GM18867 (cell line): ENCODE measurements around the gene ESRRA.

ENCODE experiments used
- ATAC-seq: cut with Tn5 transposase; IDR thresholded peaks from one replicate; pipeline ENCODE4 v1.9.1; 2021; ENCODE audit warnings: mild to moderate bottlenecking, moderate library complexity; ENCODE audit not compliant: unreplicated experiment

ESRRA gene

GRCh38 chr11:64269540-64270220, 35.6 kb upstream of the ESRRA start:
- peak; percentile 69 for ATAC-seq

DNA sequence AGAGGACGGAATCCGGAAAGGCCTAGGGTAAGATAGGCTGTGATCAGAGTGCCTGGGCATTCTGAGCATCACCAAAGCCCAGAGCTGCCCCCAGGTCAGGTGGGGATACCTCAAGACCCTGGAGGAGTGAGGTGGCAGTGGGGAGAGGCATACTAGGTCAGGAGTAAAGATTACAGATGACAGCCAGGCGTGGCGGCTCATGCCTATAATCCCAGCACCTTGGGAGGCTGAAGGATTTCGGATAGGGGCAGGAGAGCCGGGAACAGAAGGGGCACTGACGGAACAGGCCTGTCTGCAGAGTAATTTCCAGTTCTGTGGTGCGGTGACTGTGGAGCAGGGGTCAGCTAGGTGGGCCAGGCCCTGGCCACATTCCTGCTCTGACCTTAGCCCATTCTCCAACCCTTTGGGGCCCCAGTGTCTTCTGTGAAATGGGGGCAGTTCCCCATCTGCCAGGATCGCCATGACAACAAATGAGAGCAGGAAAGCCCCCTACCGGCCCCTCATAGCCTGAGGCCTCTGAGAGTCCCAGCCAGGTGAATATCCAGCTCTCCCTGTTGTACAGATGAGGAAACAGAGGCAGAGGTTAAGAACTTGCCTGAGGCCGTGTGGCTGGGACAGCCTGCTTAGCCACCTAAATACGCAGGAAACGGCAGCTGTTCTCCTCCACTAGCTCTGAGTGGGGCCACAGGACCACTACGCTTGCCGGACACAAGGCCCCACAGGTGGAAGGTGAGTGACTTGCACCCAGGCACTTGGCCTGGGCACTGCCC, 30.1 kb upstream of the ESRRA start:
- no peak for ATAC-seq

- no peak for ATAC-seq
Observed at GRCh38 chr11:64275841-64276240, 29.5 kb upstream of the ESRRA start.

GRCh38 chr11:64276653-64277431, 28.5 kb upstream of the ESRRA start:
- no peak for ATAC-seq

DNA sequence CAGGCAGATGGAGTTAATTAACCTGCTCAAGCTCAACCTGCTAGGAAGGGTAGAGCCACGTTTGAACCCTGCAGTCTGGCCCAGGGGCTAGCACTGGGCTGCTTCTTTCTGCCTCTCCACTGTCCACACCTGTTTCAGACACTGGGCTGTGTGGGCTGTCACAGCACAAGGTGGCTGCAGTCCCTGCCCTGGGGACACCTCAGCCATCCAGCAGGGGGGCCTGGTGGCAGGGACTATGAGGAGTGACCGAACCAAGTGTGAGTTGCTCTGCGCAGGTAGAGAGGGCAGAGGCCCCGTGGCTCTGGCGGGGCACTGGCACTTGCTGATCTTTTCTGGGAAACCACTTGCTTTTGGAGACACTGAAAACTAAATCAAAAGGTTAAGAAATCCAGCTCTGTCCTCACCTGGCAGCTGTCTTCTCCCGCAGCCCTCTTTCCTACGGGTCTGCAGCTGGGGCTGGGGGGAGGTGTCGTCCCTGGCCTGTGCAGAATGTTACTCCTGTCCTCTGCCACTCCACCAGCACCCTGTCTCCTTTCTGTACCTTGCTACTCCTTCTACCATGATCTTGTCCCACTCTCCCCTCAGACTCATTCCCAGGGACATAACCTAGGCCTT, 26.6 kb upstream of the ESRRA start:
- no peak for ATAC-seq

DNA sequence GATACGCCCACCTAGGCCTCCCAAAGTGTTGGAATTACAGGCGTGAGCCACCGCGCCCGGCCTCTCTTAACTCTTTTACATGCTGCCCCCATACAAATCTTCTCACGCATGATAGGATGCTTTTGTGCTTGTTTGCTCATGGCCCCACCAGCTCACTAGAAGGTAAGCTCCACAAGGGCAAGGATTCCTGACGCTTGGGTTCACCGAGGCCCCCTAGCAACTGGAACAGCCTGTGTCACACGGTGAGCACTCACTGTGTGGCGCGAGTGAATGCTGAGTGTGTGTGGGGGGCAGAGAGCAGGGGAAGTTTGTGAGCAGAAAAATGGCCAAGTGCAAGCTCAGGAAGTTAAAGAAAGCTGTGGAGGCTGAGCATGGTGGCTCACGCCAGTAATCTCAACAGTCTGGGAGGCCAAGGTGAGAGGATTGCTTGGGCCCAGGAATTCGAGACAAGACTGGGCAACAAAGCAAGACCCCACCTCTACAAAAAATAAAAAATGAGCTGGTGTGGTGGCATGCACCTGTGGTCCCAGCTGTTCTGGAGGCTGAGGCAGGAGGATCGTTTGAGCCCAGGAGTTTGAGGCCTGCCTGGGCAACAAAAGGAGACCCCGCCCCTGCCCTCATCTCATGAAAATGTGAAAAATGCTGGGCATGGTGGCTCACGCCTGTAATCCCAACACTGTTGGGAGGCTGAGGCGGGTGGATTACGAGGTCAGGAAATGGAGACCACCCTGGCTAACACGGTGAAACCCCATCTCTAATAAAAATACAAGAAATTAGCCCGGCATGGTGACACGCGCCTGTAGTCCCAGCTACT, 23.2 kb upstream of the ESRRA start:
- no peak for ATAC-seq

DNA sequence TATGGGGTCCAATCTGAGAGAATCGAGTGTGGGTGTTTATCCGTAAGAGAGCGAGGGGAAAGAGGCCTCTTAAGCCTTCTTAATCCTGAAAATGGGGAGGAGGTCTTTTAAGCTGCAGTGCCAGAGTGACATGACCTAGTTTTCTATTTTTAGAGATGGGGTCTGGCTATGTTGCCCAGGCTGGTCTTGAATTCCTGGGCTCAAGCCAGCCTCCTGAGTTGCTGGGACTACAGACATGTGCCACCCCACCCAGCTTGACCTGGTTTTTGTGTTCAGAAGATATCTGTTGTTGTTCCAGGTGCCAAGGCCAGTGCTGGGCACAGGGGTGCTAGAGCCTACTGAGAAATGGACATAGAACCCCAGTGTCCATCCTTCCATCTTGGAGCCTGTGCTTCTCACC, 22.2 kb upstream of the ESRRA start:
- no peak for ATAC-seq

- ATAC-seq, result peak; percentile 71
Observed at GRCh38 chr11:64284048-64284961, 21.0 kb upstream of the ESRRA start, which contains the start of gene BAD. BAD (minus strand) TSS chr11:64284665; CDS start chr11:64284368, 297 bp downstream.

DNA sequence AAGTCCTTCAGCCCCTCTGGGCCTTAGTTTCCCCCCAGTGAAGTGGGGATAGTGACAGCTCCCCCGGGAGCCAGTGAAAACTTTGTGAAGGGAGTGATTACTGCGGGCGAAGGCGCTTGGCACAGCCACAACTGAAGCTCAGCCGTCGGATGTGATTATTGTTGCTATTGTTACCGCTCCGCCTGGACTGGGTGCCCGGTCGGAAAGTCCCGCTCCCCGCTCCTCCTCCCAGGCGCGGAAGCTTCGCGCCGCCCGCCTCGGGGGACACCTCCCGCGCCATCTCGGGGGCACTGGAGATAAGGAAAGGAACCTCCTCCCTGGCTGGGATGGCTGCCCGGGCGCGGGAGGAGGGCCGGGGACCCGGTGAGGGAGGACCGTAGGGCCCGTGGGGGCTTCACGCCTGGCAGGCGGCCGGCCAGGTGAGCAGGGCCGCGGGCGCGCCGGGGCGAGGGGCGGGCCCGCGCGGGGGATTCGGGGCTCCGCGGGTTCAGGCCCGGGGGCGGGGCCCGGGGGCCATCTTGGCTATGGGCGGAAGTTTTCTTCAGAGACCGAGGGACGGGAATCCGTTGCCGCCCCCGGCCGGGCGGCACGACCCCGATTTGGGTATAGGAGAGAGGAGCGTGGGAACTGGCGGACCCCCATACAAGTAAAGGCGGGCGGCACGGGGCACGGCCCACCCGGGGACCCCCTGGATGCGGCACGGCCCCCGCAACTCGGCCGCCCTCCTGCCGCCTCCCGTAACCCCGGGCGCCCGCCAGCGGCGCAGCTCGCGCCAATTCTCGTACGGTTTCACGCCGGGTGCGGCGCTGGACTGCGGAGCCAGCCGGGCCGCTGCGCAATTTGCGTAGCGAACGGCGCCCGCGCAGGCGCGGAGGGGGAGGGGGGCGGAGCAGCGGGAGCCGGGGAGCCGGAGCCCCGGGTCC, 20.1 kb upstream of the ESRRA start, which contains the start of gene GPR137:
GPR137 (plus strand) TSS at position 887 of the 923 bp plus-strand sequence. CDS start 677 bp downstream, outside the sequence.
- ATAC-seq, result peak; percentile 61

GRCh38 chr11:64285885-64286800, 19.2 kb upstream of the ESRRA start:
- ATAC-seq, result peak; percentile 0

- no peak for ATAC-seq
Observed at GRCh38 chr11:64286801-64287159, 18.5 kb upstream of the ESRRA start.

- no peak for ATAC-seq
Observed at GRCh38 chr11:64287676-64288352, 17.5 kb upstream of the ESRRA start.

DNA sequence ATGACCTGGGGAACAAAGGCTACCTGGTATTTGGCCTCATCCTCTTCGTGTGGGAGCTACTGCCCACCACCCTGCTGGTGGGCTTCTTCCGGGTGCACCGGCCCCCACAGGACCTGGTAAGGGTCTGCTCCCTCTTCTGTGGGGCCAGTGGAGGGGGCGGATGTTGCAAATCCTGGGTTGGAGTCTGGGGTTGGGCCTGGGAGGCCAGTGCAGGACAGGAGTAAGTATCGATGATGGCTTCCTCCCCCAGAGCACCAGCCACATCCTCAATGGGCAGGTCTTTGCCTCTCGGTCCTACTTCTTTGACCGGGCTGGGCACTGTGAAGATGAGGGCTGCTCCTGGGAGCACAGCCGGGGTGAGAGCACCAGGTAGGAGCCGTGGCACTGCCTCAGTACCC, 17.0 kb upstream of the ESRRA start:
- ATAC-seq, result no peak

GRCh38 chr11:64289002-64289564, 16.2 kb upstream of the ESRRA start:
- ATAC-seq, result no peak

DNA sequence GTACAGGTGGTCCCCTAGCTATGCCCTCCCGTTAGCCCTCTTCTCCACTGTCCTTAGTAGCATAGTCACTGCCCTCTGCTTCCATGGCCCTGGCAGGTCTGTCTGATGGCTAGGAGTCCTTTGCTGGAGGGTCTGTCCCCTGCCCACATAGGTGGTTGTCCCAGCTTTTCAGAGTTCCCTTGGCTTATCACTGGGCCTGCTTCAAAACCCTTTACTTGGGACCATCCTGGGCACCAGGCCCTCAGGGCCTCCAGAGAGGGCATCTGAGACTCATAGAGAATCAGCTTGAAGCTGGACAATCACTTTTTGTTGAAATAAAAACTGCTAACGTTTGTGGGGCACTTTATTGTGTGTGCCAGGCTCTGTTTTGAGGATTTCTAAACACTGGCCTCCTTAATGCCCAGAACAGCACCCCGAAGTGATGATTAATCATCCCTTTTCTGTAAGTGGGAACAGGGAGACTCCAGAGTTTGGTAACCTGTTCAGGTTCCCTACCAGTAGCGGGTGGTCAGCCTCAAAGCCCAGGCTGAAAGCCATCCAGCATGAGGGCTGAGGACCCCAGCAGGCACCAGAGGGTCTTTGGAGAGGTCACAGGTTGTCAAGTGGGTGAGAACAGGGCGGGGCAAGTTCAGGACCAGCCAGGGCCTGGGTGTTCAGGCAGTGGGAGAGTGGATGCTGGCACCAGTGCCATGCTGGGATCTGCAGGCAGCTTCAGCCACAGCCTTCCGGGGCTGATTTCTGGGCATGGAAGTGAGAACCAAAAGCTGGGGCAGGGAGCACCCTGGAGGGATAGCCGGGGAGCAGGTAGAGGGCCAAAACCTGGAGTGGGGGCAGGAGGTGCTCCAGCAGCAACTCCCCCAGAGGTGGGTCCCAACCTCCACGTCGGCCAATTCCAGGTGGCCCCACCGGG, 14.7 kb upstream of the ESRRA start:
- ATAC-seq, result no peak
